Hepatocyte (in vitro differentiated cells): ENCODE data around the gene CDK16.

Source experiments
- CTCF ChIP-seq: fragments of 200-600 bp; sonication (generic); IDR thresholded peaks from 2 replicates; pipeline ENCODE4 v1.5.1; 2016; ENCODE audit warnings: antibody characterized with exemption, mild to moderate bottlenecking; ENCODE audit not compliant: poor library complexity
- EZH2 ChIP-seq: fragments of 200-600 bp; sonication (generic); IDR thresholded peaks from 2 replicates; pipeline ENCODE4 v1.6.1; 2016; ENCODE audit warnings: antibody characterized with exemption, mild to moderate bottlenecking, borderline replicate concordance
- EZH2phosphoT487 ChIP-seq: fragments of 200-600 bp; sonication (generic); IDR thresholded peaks from one replicate; pipeline ENCODE4 v1.6.1; 2018; ENCODE audit warnings: antibody characterized with exemption, mild to moderate bottlenecking, low read depth, moderate library complexity; ENCODE audit not compliant: unreplicated experiment, severe bottlenecking

GRCh38 chrX:47184486-47184885 is 34.0 kb upstream of the CDK16 start:
- no peak for TF ChIP-seq CTCF
- no peak for TF ChIP-seq EZH2
- no peak for TF ChIP-seq EZH2phosphoT487
